NCI-H2227 treated with DMSO at 0.1 percent for 48 hours (cell line): Measurements from ENCODE around the gene RRAD.
A peak's percentile ranks its signal among the peaks of the same experiment; 100 is the strongest.

Source experiments
- DNase-seq: peaks from one replicate; lab custom pipeline; 2025; lab: John Stamatoyannopoulos, UW

Gene RRAD

DNA sequence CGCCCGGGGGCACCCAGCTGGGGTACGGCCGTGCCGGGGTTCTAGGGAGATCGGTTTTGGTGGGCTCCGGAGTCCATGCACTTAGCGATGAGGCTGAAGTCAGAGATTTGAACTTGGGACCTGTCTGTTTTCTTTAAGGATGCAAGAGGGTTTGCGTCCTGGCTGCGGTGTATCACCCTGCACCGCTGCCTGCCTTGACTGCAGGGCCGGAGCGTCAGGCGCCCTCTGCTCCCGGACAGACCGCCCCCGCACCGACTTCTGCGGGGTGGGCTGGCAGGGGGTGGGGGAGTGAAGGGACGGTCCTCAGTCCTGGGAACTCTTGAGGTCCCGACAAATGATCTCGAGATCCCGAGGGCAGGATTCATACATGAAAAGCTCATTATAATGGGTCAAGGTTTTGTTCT is 44.3 kb downstream of the RRAD start:
- DNase-seq, result no peak

DNA sequence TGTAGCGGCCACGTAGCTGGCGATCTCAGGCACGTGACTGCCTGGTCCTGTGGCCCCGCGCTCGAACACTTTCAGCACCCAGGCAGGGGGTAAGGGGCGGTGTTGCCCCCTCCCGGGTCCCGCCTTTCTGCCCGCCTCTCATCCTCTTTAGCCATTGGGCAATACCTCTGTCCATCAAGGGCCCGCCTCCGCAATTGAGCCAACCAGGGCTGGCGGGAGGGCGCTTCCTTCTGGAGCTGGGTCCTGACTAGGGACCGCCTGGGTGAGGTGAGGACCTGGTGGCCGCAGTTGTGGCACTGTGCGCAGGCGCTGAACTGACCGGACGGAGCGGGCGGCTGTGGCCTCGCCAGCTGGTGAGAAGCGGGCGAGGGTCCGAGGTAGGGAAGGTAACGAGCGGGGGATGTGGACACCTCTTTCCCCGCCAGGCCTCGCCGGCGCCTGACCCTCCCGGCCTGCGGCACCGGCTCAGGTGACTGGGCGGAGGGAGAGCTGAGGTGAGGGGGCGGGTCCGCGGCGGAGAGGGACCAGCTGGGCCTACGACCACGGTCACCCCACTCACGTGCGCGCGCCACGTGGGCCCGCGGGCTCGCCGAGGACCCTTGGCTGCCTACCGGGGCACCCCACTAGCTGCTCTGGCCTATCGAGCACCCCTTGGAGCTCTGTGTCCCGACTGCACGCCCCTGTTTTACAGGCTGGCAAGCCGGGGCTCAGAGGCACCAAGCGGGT is 44.9 kb downstream of the RRAD start, which contains the start of gene PDP2:
PDP2 (plus strand) TSS at position 228 of the 726 bp plus-strand sequence. CDS start 3,770 bp downstream, outside the sequence.
- peak; percentile 84 for DNase-seq

DNA sequence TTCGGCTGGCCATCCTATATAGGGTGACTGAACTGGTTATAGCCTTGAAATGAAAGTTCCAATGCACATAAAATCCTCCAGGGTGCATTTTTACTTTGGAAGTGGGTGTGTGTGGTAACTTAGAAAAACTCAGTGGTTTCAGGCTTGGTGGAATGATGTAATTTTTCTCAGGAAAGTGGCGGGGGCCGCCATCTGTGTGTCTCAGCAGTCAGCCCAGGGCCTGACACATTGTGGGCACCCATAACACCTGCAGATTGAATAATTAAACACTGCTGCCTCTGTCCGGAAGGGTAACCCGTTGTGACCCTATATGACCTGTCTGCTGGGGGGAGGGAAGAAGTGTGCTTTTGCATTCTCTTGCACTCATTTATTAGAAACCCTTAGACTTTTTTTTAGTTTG is 47.3 kb downstream of the RRAD start:
- DNase-seq, result no peak

DNA sequence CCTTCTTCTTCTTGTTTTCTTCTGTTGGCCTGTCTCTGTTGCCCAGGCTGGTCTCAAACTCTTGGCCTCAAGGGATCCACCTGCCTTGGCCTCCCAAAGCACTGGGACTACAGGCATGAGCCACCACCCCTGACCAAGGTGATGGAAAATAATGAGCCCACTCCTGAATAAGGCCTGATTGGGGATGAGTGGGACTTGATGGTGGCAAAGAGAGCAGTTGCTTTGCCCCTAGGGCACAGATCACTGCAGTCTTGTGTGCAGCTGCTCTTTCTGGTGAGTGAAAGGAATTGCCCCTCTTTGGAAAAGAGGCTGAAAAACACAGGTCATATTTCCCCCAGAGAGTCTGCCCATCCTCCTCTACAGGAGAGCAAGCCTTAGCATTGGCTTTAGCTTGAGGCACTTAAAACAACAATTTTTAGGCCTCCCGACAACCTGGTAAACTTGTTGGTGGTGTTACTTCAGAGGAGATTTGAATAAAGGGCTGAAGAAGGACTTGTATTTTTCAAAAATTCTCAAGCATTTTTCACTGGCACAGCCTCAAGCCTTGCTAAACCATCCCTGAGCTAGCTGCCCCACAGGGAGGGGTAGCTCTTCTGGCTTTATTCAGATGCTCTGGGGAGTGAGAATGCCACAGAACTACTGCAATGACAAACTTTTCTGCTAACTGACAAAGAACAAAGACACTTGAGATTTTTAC is 51.1 kb downstream of the RRAD start:
- DNase-seq, result no peak

DNA sequence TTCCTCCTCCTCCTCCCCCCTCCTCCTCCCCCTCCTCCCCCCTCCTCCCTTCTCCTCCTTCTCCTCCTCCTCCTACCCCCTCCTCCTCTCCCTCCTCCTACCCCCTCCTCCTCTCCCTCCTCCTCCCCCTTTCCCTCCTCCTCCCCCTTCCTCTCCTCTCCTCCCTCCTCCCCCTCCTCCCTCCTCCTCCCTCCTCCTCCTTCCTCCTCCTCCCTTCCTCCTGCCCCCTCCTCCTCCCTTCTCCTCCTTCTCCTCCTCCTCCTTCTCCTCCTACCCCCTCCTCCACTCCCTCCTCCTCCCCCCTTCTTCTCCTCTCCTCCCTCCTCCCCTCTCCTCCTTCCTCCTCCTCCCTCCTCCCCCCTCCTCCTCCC is 51.7 kb downstream of the RRAD start:
- DNase-seq, result no peak

DNA sequence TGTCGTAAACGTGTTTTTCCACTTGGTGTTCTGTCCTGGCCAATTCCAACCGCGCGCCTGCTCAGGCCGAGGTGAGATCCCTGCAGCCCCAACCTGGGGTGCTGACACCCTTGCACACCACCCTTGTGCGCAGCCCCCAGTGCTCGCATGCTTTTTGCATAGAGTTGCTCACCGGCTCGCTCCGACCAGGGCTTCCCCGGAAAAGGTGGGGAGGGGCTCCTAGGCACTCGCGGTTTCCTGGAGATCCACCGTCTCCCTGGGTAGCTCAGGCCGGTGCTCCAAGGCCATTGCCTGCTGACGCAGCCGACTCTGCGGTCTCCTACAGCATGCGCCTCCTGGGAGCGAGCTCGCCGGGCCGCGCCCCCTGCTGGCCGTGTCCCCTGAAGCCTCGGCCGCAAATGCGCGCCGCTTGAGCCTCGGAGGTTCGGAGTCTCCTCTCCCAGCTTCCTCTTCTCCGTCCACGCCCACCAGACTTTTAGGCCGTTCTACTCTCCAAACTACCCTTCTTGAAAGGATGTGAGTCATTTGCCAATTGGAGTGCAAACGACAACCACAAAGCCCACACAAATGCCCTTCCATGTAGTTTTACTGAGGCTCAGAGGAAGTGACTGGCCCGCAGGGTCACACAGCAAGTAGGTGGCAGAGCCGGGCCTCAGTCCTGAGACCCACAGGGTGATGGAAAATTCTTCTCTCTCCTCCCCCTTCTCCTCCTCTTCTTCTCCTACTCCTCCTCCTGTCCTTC is 52.2 kb downstream of the RRAD start:
- peak; percentile 41 for DNase-seq

DNA sequence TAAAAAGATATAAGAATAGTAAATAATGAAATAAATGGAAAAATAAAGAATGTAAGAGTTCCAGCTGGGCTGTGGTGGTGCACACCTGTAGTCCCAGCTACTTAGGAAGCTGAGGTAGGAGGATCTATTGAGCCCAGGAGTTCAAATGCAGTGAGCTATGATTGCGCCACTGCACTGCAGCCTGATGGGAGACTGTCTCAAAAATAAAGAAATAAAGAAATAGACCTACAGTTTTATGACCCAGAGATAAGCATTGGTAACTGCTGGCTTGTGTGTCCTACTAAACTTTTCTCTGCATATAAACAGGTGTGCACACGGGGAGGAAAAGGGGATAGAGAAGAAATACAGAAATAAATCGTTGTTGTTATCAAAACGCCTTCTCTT is 52.8 kb downstream of the RRAD start:
- no peak for DNase-seq

DNA sequence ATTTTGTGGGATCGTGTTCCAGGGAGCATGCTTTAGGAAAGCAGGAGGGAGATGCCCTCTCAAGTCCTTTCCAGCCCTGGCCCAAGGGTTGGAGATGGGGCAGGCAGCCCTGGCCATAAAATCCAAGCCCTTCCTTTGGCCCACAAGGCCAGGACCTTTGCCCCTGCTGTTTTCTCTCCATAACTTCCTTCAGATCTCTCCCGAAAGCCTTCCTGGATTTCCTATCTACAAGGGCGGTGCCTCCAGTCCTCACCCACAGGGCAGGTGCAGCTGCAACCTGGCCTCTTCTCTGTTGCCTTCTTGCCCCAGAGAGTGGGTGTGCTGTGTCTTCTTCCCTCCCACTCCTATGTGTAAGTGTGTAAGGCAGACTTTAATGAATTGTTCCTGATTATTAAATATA is 53.5 kb downstream of the RRAD start:
- DNase-seq, result no peak
